HG02623 (cell line): ENCODE measurements around the gene LRCH4.

Experiments used
- ATAC-seq: cut with Tn5 transposase; IDR thresholded peaks from one replicate; pipeline ENCODE4 v1.9.1; 2021; ENCODE audit warnings: moderate library complexity; ENCODE audit not compliant: unreplicated experiment

Gene LRCH4

GRCh38 chr7:100585511-100586265, at the start of gene LRCH4:
TSS of gene LRCH4 (minus strand) at chr7:100586129. CDS start at chr7:100586100, 29 bp downstream.
- peak; percentile 5 for ATAC-seq

- no peak for ATAC-seq
Observed at GRCh38 chr7:100632951-100633717, 47.2 kb upstream of the LRCH4 start.

DNA sequence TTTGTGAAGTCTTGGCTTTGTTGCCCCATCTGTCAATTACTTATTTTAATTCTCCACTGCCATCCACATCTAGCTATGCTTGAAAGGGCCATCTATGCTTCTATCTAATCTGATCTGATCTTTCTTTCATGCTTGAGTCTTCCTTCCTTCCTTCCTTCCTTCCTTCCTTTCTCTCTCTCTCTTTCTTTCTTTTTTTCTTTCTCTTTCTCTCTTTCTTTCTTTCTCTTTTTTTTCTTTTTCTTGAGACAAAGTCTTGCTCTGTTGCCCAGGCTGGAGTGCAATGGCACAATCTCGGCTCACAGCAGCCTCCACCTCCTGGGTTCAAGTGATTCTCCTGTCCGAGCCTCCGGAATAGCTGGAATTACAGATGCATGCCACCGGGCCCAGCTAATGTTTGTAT, 44.1 kb upstream of the LRCH4 start:
- ATAC-seq, result no peak

DNA sequence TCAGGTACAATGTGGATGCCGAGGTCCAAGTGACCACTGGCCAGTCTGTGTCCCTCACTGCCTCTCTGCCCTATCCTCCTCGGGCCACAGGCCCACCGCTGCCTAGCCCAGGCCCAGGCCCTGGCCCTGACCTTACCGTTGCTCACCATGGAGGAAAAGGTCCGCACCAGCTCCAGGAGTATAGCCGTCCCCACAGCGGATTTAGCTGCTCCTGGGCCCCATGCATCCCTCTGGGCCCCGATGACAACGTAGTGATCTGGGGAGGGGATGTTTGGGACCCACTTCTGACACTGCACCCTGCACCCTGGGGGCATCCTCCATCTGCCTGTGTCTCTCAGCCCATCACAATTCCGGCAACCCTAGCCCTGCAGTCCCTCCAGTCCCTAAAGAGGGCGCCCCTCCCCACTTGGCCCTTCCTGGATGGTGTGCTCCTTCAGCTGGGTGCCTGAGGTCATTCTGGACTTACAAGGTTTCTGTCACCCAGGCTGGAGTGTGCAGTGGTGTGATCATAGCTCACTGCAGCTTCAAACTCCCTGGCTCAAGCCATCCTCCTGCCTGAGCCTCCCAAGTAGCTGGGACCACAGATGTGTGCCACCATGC, 43.3 kb upstream of the LRCH4 start:
- ATAC-seq, result no peak

GRCh38 chr7:100627238-100627549, 41.3 kb upstream of the LRCH4 start:
- no peak for ATAC-seq

DNA sequence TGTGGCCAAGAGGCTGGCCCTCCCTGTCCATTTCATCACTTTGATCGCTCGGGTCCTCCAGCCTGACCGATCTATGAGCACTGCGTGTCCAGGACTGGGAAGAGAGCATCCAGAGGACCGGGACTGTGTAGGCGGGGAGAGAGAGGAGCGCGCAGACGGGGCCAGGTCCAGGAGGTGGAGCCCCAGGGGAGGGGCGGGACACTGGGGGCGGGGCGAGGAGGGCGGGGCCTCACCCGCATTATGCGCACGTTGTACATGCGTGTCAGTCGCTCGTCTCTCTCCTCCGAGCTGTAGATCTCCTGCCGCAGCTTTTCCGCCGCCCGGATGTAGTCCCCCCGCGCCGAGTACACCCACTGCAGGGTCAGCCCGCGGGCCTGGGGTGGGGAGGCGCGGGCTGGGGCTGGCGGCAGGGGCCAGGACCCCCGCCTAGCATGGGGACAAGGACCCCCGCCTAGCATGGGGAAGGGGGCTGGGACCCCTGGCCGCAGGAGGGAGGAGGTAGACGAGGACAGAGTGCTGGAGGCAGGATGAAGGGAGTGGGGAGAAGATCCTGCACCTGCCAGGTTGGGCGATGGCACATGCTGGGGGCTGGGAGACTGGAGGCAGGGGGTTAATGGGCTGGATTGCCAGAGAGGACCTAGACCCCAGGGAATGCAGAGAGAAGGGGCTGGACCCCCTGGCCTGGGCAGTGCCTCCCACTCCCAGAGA, 40.8 kb upstream of the LRCH4 start:
- peak; percentile 68 for ATAC-seq

DNA sequence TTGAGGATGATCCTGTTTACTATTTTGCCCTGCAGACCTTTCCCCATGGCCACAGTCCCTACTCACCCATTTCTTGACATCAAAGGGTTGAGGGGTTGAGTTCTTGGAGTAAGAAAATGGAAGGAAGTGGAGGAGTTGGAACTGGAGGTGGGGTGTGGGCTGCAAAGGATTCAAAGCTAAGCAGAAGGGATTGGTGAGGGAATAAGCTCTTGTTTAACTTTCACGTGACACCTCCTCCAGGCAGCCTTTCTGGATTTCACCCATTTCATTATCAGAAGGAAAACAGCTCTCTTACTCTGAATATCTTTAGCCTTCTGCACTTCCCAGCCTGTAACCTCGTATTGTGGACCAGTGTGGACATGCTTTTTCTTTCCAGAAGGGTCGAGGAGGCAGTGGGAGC, 40.1 kb upstream of the LRCH4 start:
- no peak for ATAC-seq

DNA sequence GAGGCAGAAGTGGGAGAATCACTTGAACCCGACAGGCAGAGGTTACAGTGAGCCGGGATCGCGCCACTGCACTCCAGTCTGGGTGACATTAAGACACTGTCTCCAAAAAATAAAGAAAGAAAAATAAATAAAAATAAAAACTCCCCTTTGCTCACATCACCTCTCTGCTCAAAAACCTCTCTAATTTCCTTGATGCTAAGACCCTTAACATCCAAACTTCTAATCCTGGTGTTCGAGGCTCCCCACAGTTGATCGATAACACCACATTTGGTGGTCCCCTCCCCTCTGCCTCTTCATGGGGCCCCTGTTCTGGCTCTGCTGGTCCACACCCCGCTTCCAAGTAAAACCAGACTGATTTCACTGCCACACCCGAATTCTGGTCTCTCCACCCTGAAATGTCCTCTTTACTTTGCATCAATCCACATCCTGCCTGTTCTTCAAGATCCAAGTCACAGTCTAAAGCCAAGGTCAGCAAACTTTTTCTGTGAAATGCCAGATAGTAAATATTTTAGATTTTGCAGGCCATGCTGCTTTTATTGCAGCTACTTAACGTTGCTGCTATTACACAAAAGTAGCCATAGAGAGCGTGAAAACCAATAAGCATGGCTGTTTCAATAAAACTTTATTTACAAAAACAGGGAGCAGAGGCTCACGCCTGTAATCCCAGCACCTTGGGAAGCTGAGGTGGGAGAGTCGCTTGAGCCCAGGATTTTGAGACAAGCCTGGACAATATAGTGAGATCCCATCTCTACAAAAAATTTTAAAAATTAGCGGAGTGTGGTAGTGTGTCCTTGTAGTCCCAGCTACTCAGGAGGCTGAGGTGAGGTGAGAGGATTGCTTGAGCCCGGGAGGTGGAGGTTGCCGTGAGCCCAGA, 38.3 kb upstream of the LRCH4 start:
- ATAC-seq, result no peak

GRCh38 chr7:100621554-100621953, 35.6 kb upstream of the LRCH4 start:
- no peak for ATAC-seq

DNA sequence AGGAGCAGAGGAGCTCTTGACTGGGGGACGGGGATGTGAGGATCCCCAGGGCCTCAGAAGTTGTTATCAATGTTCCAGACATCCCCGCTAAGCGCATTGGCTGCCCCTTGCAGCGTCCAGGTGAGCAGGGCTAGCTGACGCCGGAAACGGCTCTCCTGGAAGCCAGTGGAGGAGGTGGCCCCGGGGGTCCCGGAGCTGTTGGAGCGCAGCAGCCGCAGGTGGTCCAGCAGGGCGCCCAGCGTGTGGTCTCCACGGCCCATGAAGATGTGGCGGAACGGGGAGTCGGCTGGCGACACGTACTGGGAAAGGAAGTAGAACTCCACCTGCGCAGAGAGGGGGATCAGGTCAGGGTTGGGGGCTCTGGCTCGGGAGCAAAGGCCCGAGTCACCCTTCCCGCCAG, 34.9 kb upstream of the LRCH4 start:
- no peak for ATAC-seq

DNA sequence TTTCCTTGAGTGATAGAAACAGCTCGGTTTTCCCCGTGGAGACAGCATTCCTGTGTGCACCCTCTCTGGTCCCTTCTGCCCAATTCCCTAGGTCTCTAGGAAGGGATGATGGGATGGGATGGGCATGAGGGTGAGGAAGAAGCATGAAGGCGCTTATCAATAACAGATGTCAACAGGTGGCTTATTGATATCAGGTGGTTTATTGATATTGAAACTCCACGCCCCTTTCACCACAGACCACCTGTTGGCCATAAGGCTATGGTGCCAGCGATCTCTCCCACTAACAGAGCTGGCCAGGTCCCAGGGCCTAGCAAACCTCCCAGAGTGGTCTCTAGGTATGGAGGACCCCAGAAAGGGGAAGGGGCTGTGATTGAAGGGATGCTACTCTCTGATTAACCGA, 34.3 kb upstream of the LRCH4 start:
- ATAC-seq, result no peak

GRCh38 chr7:100614308-100614861, 28.5 kb upstream of the LRCH4 start:
- no peak for ATAC-seq

DNA sequence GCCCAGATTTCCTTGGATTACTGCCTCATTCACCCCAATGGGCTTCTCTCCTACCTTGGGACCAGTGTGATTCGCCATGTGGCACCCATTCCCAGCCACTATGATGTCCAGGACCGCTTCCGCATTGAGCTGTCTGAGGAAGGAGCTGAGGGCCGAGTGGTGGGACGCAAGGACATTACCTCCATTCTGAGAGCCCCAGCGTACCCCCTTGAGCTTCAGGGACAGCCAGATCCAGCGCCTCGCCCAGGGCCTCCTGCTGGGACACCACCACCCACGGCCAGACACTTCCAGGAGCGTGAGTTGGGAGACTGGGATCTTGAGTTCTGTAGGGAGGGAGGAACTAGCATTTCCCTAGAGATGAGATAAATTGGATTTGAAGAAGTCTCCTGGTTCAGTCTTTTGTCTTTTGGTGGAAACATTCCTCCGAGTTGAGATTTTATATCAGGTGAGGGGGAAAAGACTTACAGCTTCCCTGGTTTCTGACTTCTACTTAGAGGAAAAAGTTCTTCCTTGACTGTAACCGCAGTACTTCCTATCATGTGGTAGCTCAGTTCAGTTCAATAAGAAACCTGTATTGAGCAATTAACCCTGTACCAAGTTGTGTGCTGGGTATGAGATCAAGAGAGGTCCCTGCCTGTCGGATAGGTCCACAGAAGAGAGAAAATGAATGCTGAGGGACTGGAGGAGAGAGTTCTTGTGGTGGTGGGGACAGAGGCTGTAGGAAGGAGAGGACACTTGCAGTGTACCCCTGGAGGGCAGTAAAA, 27.7 kb upstream of the LRCH4 start:
- ATAC-seq, result no peak

- ATAC-seq, result no peak
Observed at GRCh38 chr7:100612730-100613390, 26.9 kb upstream of the LRCH4 start.

DNA sequence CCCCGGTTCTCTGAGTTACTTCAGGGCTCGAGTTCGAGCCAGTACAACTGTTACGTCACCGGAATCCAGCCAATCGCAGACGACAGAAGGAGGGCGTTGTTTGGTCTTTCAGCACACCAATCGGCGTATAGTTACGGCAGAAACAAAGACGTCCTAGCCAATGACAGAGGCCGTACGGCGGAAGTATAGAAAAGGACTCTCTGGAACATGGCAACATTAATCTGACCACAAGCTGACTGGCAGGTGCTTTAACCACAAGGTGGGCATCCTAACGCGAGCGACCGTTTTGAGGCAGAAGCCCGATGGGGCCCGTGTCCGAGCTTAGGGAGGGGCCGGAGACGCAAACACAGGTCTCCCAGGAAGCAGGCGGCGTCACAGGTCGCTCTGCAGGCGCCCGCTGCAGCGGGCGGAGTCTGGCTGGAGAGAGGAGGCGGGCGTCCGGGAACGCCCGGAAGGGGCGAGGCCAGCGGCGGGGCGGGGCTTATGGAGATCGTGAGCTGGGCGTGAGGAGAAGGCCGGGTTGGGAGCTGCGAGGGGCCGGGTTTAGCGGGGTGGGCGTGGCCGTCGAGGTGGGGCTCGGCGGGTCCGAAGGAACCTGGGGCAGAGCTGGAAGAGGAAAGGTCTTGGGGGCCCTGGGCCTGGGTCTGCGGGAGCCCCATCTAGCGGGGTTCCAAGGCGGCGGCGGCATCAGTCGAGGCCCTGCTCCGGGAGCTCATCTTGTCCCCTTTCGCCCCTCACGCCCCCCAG, 26.2 kb upstream of the LRCH4 start, which contains the start of gene MOSPD3:
Gene MOSPD3, plus strand, starts transcription at position 558 of the 747 bp plus-strand sequence. CDS start 252 bp downstream, outside the sequence.
- ATAC-seq, result peak; percentile 87

GRCh38 chr7:100609958-100610357, 24.0 kb upstream of the LRCH4 start:
- ATAC-seq, result no peak

DNA sequence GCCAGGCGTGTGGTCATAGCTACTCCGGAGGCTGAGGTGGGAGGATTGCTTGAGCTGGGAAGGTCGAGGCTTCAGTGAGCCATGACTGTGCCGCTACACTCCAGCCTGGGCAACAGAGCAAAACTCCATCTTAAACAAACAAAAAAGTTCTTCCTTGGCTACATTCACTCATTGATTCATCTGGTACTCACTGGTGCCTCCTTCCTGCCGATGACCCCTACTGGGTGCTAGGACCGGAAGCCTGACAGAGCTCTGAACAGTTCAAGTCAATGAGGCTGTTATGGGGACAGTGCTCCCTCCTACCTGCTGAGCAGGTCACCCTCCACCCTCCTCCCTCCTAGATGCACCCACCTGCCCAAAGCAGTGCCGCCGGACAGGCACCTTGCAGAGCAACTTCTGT, 21.2 kb upstream of the LRCH4 start:
- no peak for ATAC-seq

DNA sequence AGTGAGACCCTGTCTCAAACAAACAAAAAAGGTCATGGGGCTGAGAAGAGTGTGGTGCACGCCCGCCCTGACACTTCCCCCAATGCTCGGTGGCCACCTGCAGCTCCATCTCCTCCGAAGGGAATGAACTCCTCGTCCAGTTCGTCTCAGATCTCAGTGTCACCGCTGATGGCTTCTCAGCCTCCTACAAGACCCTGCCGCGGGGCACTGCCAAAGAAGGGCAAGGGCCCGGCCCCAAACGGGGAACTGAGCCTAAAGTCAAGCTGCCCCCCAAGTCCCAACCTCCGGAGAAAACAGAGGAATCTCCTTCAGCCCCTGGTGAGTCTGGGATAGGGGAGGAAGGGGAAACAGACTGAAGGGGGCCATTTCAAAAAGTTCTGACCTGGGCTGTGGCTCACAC, 20.4 kb upstream of the LRCH4 start:
- ATAC-seq, result no peak
